HepG2 (cell line): Measurements from ENCODE around the gene UROD. TPM values are rescaled to one million over a fixed set of nuclear protein-coding genes. Genes with fewer than 3 reads are reported as not detected.

Experiments
- ATAC-seq: fragments of 200-7000 bp; cut with Tn5 transposase; 3 replicates; pipeline ENCODE4 v1.9.1; 2020; ENCODE audit warnings: mild to moderate bottlenecking, moderate library complexity
- BruUV-seq: library from RNA; stranded (reverse); fragments of 400-500 nt; replicated peaks from 2 replicates; lab custom pipeline; 2021; lab: Mats Ljungman, UMichigan
- CTCF ChIA-PET: fragments of 300-600 bp; formaldehyde crosslinking; extraction: SDS; loops from one replicate; lab custom pipeline; 2021; ENCODE audit warnings: low total read pairs, inconsistent platforms, low intra/inter-chr PET ratio; lab: Yijun Ruan, JAX
- POLR2A ChIA-PET: fragments of 350-600 bp; sonication (Branson Sonifier 250); formaldehyde crosslinking; loops from one replicate; lab custom pipeline; 2020; ENCODE audit warnings: antibody characterized with exemption, inconsistent platforms; lab: Yijun Ruan, JAX
- DNase-seq: peaks from one replicate; pipeline ENCODE4 v3.0.0-alpha.2; 2015; ENCODE audit warnings: low spot score
- FAIRE-seq: peaks from 3 replicates; lab custom pipeline; 2011; peaks lifted over from hg19 to GRCh38; lab: Jason Lieb, UNC
- H2AFZ ChIP-seq: one replicate; pipeline ENCODE4 v1.6.1; 2011; ENCODE audit warnings: low read length, inconsistent platforms
- H3K27ac ChIP-seq: fragments of 300-600 bp; 3 replicates; pipeline ENCODE4 v1.8.0; 2011; ENCODE audit warnings: mixed run types, mild to moderate bottlenecking, mixed read lengths, low read length, inconsistent platforms; ENCODE audit not compliant: insufficient read depth; ENCODE audit errors: extremely low read length
- H3K27me3 ChIP-seq, 2 experiments: fragments of 200-600 bp in 1 of 2; 2 replicates in 1 of 2; 3 replicates in 1 of 2; pipeline versions ENCODE4 v1.6.0 to v1.8.0; 2011; ENCODE audit warnings: low read length in 2 of 2, mild to moderate bottlenecking in 2 of 2, moderate library complexity in 2 of 2, inconsistent platforms in 1 of 2; ENCODE audit not compliant: insufficient read depth in 2 of 2, control insufficient read depth in 1 of 2
- H3K36me3 ChIP-seq, 2 experiments: fragments of 200-600 bp in 1 of 2; replicated peaks in 1 of 2; 2 replicates in 1 of 2; 3 replicates in 1 of 2; pipeline versions ENCODE4 v1.5.1 to v1.8.0; 2011; ENCODE audit warnings: low read length in 2 of 2, inconsistent platforms in 1 of 2; ENCODE audit not compliant: insufficient read depth in 2 of 2, control insufficient read depth in 1 of 2
- H3K4me1 ChIP-seq: 2 replicates; pipeline ENCODE4 v1.5.1; 2012; ENCODE audit warnings: low read length, inconsistent platforms; ENCODE audit not compliant: insufficient read depth
- H3K4me2 ChIP-seq: 2 replicates; pipeline ENCODE4 v1.6.0; 2011; ENCODE audit warnings: low read depth, low read length, inconsistent platforms
- H3K4me3 ChIP-seq, 3 experiments: fragments of 200-600 bp in 1 of 3; sonication (generic), shearing (Covaris generic) in 1 of 3; replicated peaks in 1 of 3; 2 replicates each; pipeline ENCODE4 v1.5.1; 2011 to 2016; ENCODE audit warnings: low read length in 3 of 3, inconsistent platforms in 2 of 3, low read depth in 2 of 3, mild to moderate bottlenecking in 2 of 3, control low read depth in 1 of 3, mixed read lengths in 1 of 3; ENCODE audit not compliant: insufficient read depth in 1 of 3
- H3K79me2 ChIP-seq: one replicate; pipeline ENCODE4 v1.6.1; 2011; ENCODE audit warnings: low read length, inconsistent platforms; ENCODE audit not compliant: insufficient read depth
- H3K9ac ChIP-seq: 2 replicates; pipeline ENCODE4 v1.6.0; 2011; ENCODE audit warnings: mild to moderate bottlenecking, low read depth, low read length, inconsistent platforms; ENCODE audit not compliant: insufficient read depth
- H3K9me3 ChIP-seq: 2 replicates; pipeline ENCODE4 v1.5.1; 2012; ENCODE audit warnings: mild to moderate bottlenecking, low read length
- H4K20me1 ChIP-seq: 2 replicates; pipeline ENCODE4 v1.6.0; 2011; ENCODE audit warnings: inconsistent platforms, mild to moderate bottlenecking, low read length, moderate library complexity; ENCODE audit not compliant: insufficient read depth
- MXD4 ChIP-seq: IDR thresholded peaks from 2 replicates; pipeline ENCODE4 v1.6.1; 2016; ENCODE audit warnings: mild to moderate bottlenecking, missing biosample characterization, missing genetic modification reagents
- RAD51 ChIP-seq: fragments of 450-650 bp; IDR thresholded peaks from 2 replicates; pipeline ENCODE4 v1.6.1; 2016; ENCODE audit warnings: borderline replicate concordance
- REXO4 ChIP-seq: sonication (generic); formaldehyde crosslinking; IDR thresholded peaks from 2 replicates; pipeline ENCODE4 v1.8.0; 2022; ENCODE audit warnings: missing genetic modification reagents, mild to moderate bottlenecking, borderline replicate concordance
- THAP11 ChIP-seq: IDR thresholded peaks from 2 replicates; pipeline ENCODE4 v1.6.1; 2016; ENCODE audit warnings: missing biosample characterization, missing genetic modification reagents
- ZKSCAN5 ChIP-seq: sonication (generic); formaldehyde crosslinking; IDR thresholded peaks from 2 replicates; pipeline ENCODE4 v1.5.1; 2020; ENCODE audit warnings: mild to moderate bottlenecking, missing genetic modification reagents
- ZNF121 ChIP-seq: sonication (generic); formaldehyde crosslinking; IDR thresholded peaks from 2 replicates; pipeline ENCODE4 v1.5.0; 2020; ENCODE audit warnings: mild to moderate bottlenecking, missing genetic modification reagents
- ZNF143 ChIP-seq: sonication (generic); formaldehyde crosslinking; IDR thresholded peaks from 2 replicates; pipeline ENCODE4 v1.4.0; 2020; ENCODE audit warnings: missing genetic modification reagents
- ZNF17 ChIP-seq: sonication (generic); formaldehyde crosslinking; IDR thresholded peaks from 2 replicates; pipeline ENCODE4 v1.5.0; 2020; ENCODE audit warnings: mild to moderate bottlenecking, missing genetic modification reagents
- ZNF350 ChIP-seq: sonication (generic); formaldehyde crosslinking; IDR thresholded peaks from 2 replicates; pipeline ENCODE4 v1.4.0; 2020; ENCODE audit warnings: mild to moderate bottlenecking, low read depth, missing genetic modification reagents, borderline replicate concordance
- ZNF749 ChIP-seq: sonication (generic); formaldehyde crosslinking; IDR thresholded peaks from 2 replicates; pipeline ENCODE4 v1.8.0; 2022; ENCODE audit warnings: mild to moderate bottlenecking, missing genetic modification reagents, moderate library complexity, borderline replicate concordance
- ZNF784 ChIP-seq: sonication (generic); formaldehyde crosslinking; IDR thresholded peaks from 2 replicates; pipeline ENCODE4 v1.5.1; 2020; ENCODE audit warnings: missing genetic modification reagents, mild to moderate bottlenecking, borderline replicate concordance
- WGBS: methylation state at CpG from one replicate; pipeline ENCODE4 v1.1.6; 2017; ENCODE audit warnings: low lambda C conversion rate; 5-methylcytosine and 5-hydroxymethylcytosine counted together
- in situ Hi-C: cut with HindIII; loops from 2 replicates; pipeline ENCODE4 v1.10.0; 2017; ENCODE audit warnings: low pct_unique_long_range_greater_than_20kb; ENCODE audit not compliant: extremely low pct_ligation_motif_present
- intact Hi-C: fragments of 100-400 bp; cut with micrococcal nuclease; formaldehyde crosslinking; loops from one replicate; pipeline ENCODE4 v1.10.0; 2022; ENCODE audit not compliant: unreplicated experiment
- polyA plus RNA-seq, 8 experiments: library from polyadenylated mRNA; depleted of rRNA in 3 of 8; stranded (reverse) in 7 of 8; unstranded in 1 of 8; fragments of >200 nt; fragmentation: Illumina TruSeq in 4 of 8; extraction: Trizol in 4 of 8; gene quantifications; 2 replicates each; pipeline versions ENCODE4 v1.2.1 to v1.2.3, GENCODE V29; 2011 to 2016; ENCODE audit warnings: low read depth in 4 of 8, missing spikeins in 1 of 8, mixed read lengths in 1 of 8; ENCODE audit not compliant: insufficient read depth in 1 of 8
- total RNA-seq, 5 experiments: library from RNA; depleted of rRNA; stranded (reverse); fragments of >200 nt; fragmentation: Illumina TruSeq; extraction: Trizol; gene quantifications; 2 replicates each; pipeline ENCODE4 v1.2.3, GENCODE V29; 2016; ENCODE audit warnings: low read depth in 1 of 5

UROD gene
- total and polyA plus RNA-seq, 2 of the 13 experiments (the other 11 are each of a cell fraction or from before 2014, with no cell fraction given): 162 to 171 TPM

GRCh38 chr1:45044916-45045315 is 32.9 kb downstream of the UROD start:
- TF ChIP-seq RAD51: no peak
- TF ChIP-seq ZKSCAN5 (CRISPR knock-in tag): no peak
- no peak for TF ChIP-seq ZNF749 (CRISPR knock-in tag)
- TF ChIP-seq ZNF121 (CRISPR knock-in tag): no peak
- TF ChIP-seq ZNF143: no peak
- no peak for TF ChIP-seq ZNF784
- no peak for TF ChIP-seq THAP11
- no peak for TF ChIP-seq MXD4 (CRISPR knock-in tag)
- TF ChIP-seq REXO4 (CRISPR knock-in tag): no peak
- TF ChIP-seq ZNF350 (CRISPR knock-in tag): no peak
- TF ChIP-seq ZNF17 (CRISPR knock-in tag): no peak
- DNase-seq (no peak), FAIRE-seq (no peak), ATAC-seq (no peak)
- intact Hi-C loops (no loop called here), in situ Hi-C loops (no loop called here)
- Histone ChIP-seq H3K27ac (no peak overlapping the region), H3K79me2 (no peaks in the 10 kb centered on the region), H3K36me3 (peaks cover 16 to 45% of the 10 kb centered on the region in 2 experiments; a peak in 4 of 5 replicates), H3K9ac (no peak overlapping the region), H3K27me3 (no peaks in the 10 kb centered on the region), H4K20me1 (no peaks in the 10 kb centered on the region), H2AFZ (no peak overlapping the region), H3K4me1 (no peaks in the 10 kb centered on the region), H3K4me2 (no peak overlapping the region), H3K4me3 (no peak overlapping the region), H3K9me3 (no peaks in the 10 kb centered on the region)
- CTCF ChIA-PET: no interaction called here
- 100% methylated on average over 1 of the region's 1 CpG for WGBS
- POLR2A ChIA-PET: no interaction called here
- no TSS peak for BruUV-seq
